ENCODE measurements around the gene RHBDF2. TPM values are rescaled to one million over a fixed set of nuclear protein-coding genes. Genes with fewer than 3 reads are reported as not detected.

RHBDF2 gene
- total RNA-seq, 1 donor from 2014 or later, result 47.8 TPM

GRCh38 chr17:76547183-76547641, 46.0 kb upstream of the RHBDF2 start:
- Histone ChIP-seq H3K4me3 (no peak overlapping the region), H3K36me3 (no peaks in the 10 kb centered on the region), H3K4me1 (peaks cover 63% of the 10 kb centered on the region), H3K27ac (peak overlapping the region; percentile 24), H3K27me3 (ENCODE audit: low read depth) (no peaks in the 10 kb centered on the region), H3K9me3 (no peaks in the 10 kb centered on the region)
- peak; percentile 51 for DNase-seq
- intact Hi-C loops (cut with DNase I), result no loop called here
- TF ChIP-seq CTCF (IDR thresholded peaks at IDR 0.05), result peak; percentile 60
- peak; percentile 60 to 68 for ATAC-seq

- Histone ChIP-seq H3K36me3 (no peaks in the 10 kb centered on the region), H3K27ac (peak overlapping the region; percentile 24), H3K9me3 (no peaks in the 10 kb centered on the region), H3K4me1 (peaks cover 60% of the 10 kb centered on the region), H3K27me3 (ENCODE audit: low read depth) (no peaks in the 10 kb centered on the region), H3K4me3 (no peak overlapping the region)
- no peak for DNase-seq
- TF ChIP-seq CTCF (IDR thresholded peaks at IDR 0.05), result no peak
- ATAC-seq, result no peak
- intact Hi-C loops (cut with DNase I), result no loop called here
Measured at GRCh38 chr17:76546556-76547182, 45.4 kb upstream of the RHBDF2 start.

GRCh38 chr17:76545918-76546555, 44.8 kb upstream of the RHBDF2 start:
- no peak for TF ChIP-seq CTCF (IDR thresholded peaks at IDR 0.05)
- DNase-seq, result no peak
- intact Hi-C loops (cut with DNase I), result no loop called here

GRCh38 chr17:76544546-76545365, 43.5 kb upstream of the RHBDF2 start:
- Histone ChIP-seq H3K36me3 (no peaks in the 10 kb centered on the region), H3K27me3 (ENCODE audit: low read depth) (no peaks in the 10 kb centered on the region), H3K4me3 (no peak overlapping the region), H3K4me1 (peaks cover 62% of the 10 kb centered on the region), H3K27ac (peak overlapping the region; percentile 58), H3K9me3 (no peaks in the 10 kb centered on the region)
- DNase-seq (no peak), ATAC-seq (no peak)
- intact Hi-C loops (cut with DNase I), result no loop called here
- TF ChIP-seq CTCF (IDR thresholded peaks at IDR 0.05), result no peak

More at GRCh38 chr17:76545918-76546555, 44.8 kb upstream of the RHBDF2 start:
- Histone ChIP-seq H3K4me1 (peaks cover 60% of the 10 kb centered on the region), H3K36me3 (no peaks in the 10 kb centered on the region), H3K4me3 (no peak overlapping the region), H3K9me3 (no peaks in the 10 kb centered on the region), H3K27me3 (ENCODE audit: low read depth) (no peaks in the 10 kb centered on the region), H3K27ac (no peak overlapping the region)
- no peak for ATAC-seq

DNA sequence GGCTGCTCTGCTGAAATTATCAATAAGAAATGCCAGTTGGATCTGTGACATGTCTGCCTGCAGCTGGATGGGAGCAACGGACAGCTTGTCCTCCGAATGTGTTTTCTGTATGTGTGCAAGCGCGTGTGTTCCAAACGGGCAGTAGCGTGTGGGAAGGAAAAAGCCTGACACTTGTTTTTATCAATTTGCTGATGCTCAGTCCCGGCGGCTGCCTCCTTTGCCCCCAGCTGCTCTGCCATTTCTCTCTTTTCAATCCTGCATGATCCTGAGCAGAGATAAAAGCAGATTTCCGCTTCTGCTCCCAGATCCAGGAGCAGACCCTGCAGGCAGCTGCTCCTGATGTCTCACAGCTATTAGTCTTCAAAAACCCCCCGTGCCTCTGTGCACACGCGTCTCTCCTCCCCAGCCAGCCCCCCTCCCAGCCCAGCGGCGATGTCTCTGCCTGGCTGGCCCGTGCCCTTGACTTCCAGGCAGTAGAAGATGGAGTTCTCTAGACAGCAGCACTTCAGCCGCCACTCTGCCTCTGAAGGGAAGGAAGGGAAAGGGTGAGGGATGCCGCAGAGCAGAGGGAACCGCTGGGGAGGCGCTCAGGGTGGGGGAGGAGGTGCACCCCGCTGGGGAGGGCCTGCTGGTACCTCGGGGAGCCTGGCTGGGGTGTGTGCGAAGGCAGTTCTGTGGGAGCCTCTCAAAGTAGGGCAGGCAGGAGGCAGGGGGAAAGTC, 42.8 kb upstream of the RHBDF2 start:
- intact Hi-C loops (cut with DNase I), result no loop called here
- DNase-seq (no peak), ATAC-seq (no peak)
- no peak for TF ChIP-seq CTCF (IDR thresholded peaks at IDR 0.05)
- no peaks in the 10 kb centered on the region for H3K36me3 ChIP-seq
- no peaks in the 10 kb centered on the region for H3K9me3 ChIP-seq
- H3K27ac ChIP-seq, result peak overlapping the region; percentile 58
- peaks cover 69% of the 10 kb centered on the region for H3K4me1 ChIP-seq
- H3K27me3 ChIP-seq (ENCODE audit: low read depth), result no peaks in the 10 kb centered on the region
- no peak overlapping the region for H3K4me3 ChIP-seq

Data from lower lobe of right lung (tissue), 2 donors.